HEK293 (cell line): ENCODE measurements around the gene PIBF1.

Source experiments
- BCL6B ChIP-seq: fragments of 450-650 bp; formaldehyde crosslinking; IDR thresholded peaks from 2 replicates; pipeline ENCODE4 v1.5.1; 2017; ENCODE audit warnings: missing biosample characterization, missing genetic modification characterization
- CTCF ChIP-seq: fragments of 450-650 bp; formaldehyde crosslinking; IDR thresholded peaks from 2 replicates; pipeline ENCODE4 v1.5.1; 2016; ENCODE audit warnings: missing biosample characterization, missing genetic modification characterization
- ZNF133 ChIP-seq: fragments of 450-650 bp; formaldehyde crosslinking; IDR thresholded peaks from 2 replicates; pipeline ENCODE4 v1.5.1; 2016; ENCODE audit warnings: missing biosample characterization, missing genetic modification characterization
- ZNF146 ChIP-seq: fragments of 450-650 bp; formaldehyde crosslinking; IDR thresholded peaks from 2 replicates; pipeline ENCODE4 v1.5.1; 2016; ENCODE audit warnings: missing biosample characterization, missing genetic modification characterization
- ZNF174 ChIP-seq: fragments of 450-650 bp; formaldehyde crosslinking; IDR thresholded peaks from 2 replicates; pipeline ENCODE4 v1.5.0; 2017; ENCODE audit warnings: missing biosample characterization, mild to moderate bottlenecking, missing genetic modification characterization
- ZNF792 ChIP-seq: fragments of 450-650 bp; formaldehyde crosslinking; IDR thresholded peaks from 2 replicates; pipeline ENCODE4 v1.5.1; 2016; ENCODE audit warnings: missing biosample characterization, missing genetic modification characterization

GRCh38 chr13:72911981-72912380 is 130.0 kb downstream of the PIBF1 start:
- TF ChIP-seq ZNF792 (no peak), BCL6B (no peak), ZNF133 (tag by site-specific recombination) (no peak), ZNF146 (tag by site-specific recombination) (no peak), CTCF (tag by site-specific recombination) (no peak), ZNF174 (tag by site-specific recombination) (no peak)
